GM19395 (cell line): ENCODE measurements around the gene LHFPL5.

ENCODE experiments used
- ATAC-seq: cut with Tn5 transposase; IDR thresholded peaks from one replicate; pipeline ENCODE4 v1.9.1; 2021; ENCODE audit warnings: mild to moderate bottlenecking, moderate library complexity; ENCODE audit not compliant: unreplicated experiment

The LHFPL5 gene

DNA sequence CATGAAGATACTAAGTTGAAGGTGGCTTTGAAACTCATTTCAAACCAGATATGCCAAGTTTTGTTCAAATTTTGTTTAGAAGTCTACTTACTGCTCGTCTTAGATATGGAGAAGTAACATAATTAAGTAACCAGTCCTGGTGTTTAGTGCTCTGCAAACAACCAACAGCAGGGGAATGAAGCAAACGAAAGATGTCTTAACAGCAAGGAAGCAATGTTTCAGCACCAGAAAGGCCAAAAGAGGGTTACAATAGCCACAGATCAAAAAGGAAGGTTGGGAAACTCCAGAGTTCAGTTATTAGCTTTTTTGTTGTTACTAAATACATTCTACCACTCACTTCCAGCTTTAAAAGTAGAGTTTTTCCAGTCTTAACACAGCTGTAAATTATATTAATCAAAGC is 45.1 kb downstream of the LHFPL5 start:
- ATAC-seq, result no peak

DNA sequence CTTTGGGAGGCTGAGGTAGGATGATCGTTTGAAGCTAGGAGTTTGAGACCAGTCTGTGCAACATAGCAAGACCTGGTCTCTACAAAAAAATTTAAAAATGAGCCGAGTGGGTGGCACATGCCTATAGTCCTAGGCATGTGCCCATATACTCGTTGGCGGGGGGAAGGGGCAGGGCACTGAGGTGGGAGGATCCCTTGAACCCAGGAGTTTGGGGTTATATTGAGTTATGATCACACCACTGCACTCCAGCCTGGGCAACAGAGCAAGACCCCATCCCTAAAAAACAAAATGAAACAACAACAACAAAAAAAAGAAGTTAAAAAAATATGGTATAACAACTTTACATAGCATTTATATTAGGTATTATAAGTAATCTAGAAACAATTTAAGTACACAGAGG is 47.8 kb downstream of the LHFPL5 start:
- ATAC-seq, result no peak

DNA sequence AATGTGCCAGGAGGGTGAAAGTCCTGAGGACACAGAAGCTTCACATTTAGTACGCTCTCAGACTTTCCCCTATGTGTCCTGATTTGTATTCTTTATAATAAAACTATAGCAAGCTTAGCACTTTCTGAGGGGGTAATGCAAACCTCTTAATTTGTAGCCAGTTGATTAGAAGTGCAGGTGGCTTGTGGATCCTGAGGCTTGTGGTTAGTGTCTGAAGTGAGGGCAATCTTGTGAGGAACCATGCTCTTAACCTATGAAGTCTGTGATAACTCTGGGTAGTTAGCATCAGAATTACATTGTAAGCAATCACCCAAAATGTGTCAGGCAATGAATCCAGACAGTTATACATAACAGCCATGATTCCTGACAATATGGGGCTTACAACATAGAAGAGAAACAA is 51.1 kb downstream of the LHFPL5 start:
- ATAC-seq, result no peak

DNA sequence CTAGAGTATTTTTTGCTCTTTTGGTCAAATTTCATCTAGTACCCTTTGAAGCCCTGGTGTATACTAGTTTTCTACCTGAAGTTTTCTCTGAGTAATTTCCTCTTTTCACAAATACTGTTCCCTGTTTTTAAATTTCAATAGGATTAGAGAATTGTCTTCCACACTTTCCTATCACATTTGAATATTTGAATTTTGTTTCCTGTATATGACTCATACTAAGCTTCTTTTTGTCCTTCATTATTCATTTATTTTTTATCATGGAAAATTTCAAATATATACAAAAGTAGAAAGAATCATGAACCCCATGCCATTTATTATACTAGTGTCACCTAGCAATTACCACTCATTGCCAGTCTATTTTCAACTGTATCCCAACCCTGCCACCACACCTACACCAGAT is 52.7 kb downstream of the LHFPL5 start:
- no peak for ATAC-seq

GRCh38 chr6:35859367-35859766 is 54.2 kb downstream of the LHFPL5 start:
- no peak for ATAC-seq
